Kidney tubule cell (primary cell): ENCODE results near the gene VMAC.
"Not testable (repeated sequence)": the region's sequence is repeated elsewhere in the genome, so short reads cannot be mapped to it uniquely, and the experiment has no call there.

ENCODE experiments used
- DNase-seq: peaks from one replicate; pipeline ENCODE4 v3.0.0-alpha.2; 2018; ENCODE audit warnings: low spot score

The VMAC gene, protein sequence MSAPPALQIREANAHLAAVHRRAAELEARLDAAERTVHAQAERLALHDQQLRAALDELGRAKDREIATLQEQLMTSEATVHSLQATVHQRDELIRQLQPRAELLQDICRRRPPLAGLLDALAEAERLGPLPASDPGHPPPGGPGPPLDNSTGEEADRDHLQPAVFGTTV

GRCh38 chr19:5904352-5905113 is at the start of gene VMAC:
TSS of gene VMAC (plus strand) at chr19:5904872. CDS start at chr19:5904891, 19 bp downstream.
- peak; percentile 100 for DNase-seq

DNA sequence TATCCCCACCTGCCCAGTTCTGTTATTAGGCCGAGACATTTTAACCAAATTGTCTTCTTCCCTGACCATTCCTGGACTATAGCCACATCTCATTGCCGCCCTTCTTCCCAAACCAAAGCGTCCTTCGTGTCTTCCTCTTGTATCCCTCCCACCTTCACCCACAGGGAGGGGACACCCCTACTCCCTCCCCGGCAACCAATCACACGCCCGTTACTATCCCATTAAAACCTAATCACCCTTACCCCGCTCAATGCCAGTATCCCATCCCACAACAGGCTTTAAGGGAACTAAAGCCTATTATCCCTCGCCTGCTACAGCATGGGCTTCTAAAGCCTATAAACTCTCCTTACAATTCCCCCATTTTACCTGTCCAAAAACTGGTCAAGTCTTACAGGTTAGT is 49.5 kb upstream of the VMAC start:
- DNase-seq, result not testable (repeated sequence)

DNA sequence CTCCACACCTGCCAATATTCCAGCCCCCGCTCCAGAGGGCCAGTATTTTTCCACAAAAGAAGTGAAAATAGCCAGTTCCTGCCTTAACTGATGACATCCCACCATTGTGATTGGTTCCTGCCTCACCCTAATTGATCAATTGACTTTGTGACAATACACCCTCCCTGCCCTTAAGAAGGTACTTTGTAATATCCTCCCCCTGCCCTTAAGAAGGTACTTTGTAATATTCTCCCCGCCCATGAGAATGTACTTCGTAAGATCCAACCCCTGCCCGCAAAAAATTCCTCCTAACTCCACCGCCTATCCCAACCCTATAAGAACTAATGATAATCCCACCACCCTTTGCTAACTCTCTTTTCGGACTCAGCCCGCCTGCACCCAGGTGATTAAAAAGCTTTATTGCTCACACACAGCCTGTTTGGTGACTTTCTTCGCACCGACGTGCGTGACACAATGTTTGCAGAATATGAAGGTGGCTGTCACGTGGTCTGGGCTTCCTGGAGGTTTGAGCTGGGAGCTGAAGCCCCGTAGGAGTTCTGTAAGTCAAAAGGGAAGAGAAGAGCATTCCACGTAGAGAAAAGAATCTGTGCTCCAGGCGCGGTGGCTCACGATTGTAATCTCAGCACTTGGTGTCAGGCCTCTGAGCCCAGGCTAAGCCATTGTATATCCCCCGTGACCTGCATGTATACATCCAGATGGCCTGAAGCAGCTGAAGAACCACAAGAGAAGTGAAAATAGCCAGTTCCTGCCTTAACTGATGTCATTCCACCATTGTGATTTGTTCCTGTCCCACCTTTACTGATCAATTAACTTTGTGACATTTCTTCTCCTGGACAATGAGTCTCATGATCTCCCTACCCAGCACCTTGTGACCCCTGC is 47.2 kb upstream of the VMAC start:
- no peak for DNase-seq

DNA sequence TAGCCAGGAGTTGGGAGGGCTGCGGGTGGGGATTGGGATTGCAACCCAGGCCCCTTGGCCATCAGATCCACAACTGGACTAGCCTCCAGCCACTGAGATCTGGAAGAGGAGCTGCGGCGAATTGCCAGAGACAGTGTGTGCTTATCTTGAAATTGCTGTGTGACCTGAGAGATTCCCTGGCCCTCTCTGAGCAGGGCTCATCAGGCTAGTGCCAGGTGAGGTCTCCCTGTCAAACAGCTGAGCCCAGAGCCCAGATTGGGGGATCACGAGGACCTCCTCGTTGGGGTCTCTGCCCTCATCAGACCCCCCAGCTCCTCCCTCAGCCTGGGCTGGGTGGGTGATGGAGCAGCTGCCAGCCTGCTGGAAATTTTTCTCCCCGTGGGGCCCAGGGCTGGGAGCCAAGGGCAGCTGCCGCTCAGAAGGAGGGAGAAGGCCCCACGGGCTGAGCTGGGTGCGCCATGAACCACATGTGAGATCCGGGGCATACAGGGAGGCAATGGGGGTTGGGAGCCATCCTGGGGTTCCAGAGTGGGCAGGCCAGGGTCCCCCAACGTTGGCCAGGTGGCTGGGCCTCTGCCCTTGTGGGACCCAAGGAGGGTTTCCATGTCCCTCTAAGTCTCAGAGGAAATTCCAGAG is 41.5 kb upstream of the VMAC start:
- DNase-seq, result no peak

DNA sequence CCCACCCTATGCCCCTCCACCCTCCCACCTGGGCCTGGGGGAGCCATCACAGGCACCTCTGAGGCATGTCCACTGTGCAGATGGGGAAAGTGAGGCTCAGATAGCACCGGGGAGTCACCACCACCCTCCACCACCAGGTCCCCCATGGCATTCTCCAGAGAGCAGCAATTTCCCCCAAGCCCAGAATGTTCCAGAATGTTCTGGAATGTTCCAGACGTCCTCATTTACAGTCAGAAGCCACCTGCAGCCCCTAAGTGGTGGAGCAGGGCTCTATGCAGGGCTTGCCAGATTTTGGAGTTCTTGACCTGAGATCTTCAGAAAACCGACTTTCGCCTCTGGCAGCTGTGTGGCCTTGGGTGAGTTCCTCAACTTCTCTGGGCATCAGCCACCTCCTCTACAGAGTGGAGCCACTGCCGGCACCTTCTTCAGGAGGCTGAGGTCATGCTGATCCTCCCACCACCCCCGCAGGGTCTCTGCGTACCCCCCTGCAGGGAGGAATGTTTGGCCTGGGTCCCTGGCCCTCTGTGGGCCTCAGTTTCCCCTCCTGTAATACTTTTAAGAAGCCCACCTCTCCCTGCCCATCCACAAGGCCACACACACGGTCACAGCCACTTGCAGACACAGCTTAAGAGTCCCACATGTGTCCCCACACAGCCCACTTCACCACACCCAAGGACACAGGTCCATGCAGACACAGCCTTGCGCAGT is 40.5 kb upstream of the VMAC start:
- DNase-seq, result no peak

DNA sequence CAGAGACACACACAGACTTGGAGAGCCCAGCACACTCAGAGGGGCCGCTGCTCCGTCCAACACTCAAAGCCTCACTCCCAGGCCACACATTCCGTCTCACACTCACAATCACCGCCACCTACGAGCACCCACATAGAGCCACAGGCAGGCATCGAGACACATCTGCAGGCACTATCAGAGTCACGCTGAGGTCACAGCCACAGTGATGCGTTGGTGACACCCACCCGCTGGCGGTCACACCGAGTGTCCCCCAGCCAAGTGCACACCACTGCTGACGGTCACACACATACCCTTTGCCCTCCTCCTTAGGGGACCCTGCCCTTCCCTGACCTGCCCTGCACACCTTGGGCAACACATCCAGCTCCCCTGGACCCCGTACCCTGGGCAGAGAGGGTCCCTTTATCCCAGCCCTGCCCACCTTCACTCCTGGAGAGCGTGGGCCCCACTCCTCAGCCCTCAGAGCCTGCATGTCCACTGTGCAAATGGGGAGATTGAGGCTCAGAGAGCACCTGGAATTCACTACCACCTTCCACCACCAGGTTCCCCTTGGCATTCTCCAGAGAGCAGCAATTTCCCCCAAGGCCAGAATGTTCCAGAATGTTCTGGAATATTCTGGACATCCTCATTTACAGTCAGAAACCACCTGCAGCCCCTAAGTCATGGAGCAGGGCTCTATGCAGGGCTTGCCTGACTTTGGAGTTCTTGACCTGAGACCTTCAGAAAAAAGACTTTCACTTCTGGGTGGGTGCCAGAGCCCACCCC is 39.8 kb upstream of the VMAC start:
- no peak for DNase-seq

DNA sequence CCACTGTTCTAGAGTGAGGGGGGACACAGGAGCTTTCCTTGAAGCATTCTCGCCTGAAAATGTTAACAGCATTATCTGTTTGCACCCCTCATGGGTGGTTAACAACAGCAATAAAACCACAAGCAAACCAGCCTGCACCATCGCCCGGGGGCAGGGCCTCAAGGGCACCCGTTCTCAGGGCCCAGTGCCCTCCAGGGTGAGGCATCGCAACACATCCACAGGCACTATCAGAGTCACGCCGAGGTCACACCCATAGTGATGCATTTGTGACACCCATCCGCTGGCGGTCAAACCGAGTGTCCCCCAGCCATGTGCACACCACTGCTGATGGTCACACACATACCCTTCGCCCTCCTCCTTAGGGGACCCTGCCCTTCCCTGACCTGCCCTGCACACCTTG is 38.9 kb upstream of the VMAC start:
- no peak for DNase-seq

- DNase-seq, result no peak
These were observed 37.2 kb upstream of the VMAC start for GRCh38 chr19:5867201-5868136.

DNA sequence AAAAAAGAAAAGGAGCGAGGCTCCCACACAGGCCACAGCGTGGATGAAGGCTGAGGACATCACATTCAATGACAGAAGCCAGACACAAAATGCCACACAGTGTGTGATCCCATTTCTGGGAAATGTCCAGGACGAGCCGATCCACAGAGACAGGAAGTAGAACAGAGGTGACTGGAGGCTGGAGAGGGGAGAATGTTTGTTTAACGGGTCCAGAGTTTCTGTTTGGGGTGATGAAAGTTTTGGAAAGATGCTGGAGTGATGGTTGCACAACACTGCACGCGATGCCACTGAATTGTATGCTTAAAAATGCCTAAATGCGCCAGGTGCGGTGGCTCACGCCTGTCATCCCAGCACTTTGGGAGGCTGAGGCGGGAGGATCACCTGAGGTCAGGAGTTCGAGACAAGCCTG is 33.7 kb upstream of the VMAC start:
- no peak for DNase-seq

DNA sequence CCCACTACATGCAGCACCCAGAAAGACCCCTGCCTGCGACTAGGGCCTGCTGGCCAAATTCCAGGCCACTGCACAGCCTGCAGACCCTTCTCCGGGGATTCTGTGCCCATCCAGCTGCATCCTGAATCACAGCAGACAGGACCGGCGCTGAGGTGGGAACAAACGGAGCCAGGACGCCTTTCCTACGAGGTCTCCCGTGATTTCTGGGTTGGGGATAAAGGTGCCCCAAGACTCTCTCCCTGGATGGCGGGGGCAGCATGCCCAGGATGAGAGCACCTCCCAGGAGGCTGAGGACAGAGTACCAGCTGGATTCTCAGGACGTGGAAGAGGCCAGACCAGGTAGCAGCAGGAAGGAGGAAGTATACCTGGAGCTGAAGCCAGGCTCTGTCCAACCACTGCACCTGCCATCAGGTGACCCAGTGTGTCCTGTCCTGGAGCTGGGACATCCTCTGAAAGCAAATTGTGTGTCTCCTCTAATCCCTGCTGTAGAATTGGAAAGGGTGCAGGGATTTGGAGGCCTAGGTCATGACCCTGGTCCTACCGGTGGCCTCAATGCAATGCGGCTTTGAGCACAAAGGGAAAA is 31.0 kb upstream of the VMAC start:
- DNase-seq, result no peak

DNA sequence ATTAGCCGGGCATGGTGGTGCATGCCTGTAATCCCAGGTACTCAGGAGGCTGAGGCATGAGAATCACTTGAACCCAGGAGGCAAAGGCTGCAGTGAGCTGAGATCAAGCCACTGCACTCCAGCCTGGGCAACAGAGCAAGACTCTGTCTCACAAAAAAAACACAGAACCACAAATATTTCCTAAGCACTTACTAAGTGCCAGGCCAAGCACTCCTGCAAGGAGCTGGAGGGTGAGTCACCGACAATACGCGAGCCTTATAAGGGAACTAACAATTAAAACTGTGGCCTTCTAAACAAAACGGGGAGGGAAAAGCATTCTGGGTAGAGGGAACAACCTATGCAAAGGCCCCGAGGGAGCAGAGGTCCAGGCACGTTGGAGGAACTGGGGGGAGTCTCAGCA is 30.2 kb upstream of the VMAC start:
- peak; percentile 57 for DNase-seq

DNA sequence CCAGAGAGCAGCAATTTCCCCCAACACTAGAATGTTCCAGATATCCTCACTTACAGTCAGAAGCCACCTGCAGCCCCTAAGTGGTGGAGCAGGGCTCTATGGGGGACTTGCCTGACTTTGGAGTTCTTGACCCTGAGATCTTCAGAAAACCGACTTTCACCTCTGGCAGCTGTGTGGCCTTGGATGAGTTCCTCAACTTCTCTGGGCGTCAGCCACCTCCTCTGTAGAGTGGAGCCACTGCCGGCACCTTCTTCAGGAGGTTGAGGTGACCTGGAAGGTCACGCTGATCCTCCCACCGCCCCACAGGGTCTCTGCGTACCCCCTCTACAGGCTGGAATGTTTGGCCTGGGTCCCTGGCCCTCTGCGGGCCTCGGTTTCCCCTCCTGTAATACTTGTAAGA is 27.2 kb upstream of the VMAC start:
- DNase-seq, result no peak

- DNase-seq, result no peak
These were observed 26.8 kb upstream of the VMAC start for GRCh38 chr19:5877882-5878281.

DNA sequence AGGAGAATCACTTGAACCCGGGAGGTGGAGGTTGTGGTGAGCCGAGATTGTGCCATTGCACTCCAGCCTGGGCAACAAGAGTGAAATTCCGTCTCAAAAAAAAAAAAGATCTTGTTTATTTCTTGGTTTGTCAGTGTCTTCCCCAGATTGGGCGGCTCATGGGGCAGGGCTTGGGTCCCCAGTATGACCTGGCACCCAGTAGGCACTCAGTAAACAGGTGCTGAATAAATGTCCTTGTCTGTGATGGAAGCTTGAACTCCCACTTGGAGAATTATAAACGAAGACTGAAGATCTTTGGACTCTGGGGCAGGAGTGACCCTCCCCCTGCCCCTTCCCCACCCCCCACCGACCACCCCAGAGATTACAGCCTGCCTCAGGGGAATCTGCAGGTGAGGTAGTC is 24.5 kb upstream of the VMAC start:
- DNase-seq, result no peak

DNA sequence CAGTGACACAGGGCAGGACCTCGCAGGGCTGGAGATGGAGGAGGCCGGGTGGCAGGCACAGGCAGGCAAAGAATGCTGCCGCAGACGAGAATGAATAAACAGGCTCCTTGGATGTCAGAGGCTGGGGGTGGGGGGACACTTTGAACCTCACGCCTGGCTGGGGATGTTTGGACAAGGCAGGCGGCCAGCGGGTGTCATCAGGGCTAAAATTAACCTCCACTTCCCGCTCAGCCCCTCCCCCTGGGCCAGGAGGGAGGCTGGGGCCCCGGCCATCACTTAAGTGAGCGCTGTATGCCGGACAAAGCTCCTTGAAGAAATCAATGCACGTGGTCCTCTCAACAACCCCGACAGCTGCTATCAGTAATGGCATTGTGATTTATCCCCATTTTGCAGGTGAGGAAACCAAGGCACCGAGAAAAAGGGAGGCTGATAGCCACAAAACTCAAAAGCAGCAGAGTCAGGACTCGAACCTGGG is 24.0 kb upstream of the VMAC start:
- peak; percentile 73 for DNase-seq

DNA sequence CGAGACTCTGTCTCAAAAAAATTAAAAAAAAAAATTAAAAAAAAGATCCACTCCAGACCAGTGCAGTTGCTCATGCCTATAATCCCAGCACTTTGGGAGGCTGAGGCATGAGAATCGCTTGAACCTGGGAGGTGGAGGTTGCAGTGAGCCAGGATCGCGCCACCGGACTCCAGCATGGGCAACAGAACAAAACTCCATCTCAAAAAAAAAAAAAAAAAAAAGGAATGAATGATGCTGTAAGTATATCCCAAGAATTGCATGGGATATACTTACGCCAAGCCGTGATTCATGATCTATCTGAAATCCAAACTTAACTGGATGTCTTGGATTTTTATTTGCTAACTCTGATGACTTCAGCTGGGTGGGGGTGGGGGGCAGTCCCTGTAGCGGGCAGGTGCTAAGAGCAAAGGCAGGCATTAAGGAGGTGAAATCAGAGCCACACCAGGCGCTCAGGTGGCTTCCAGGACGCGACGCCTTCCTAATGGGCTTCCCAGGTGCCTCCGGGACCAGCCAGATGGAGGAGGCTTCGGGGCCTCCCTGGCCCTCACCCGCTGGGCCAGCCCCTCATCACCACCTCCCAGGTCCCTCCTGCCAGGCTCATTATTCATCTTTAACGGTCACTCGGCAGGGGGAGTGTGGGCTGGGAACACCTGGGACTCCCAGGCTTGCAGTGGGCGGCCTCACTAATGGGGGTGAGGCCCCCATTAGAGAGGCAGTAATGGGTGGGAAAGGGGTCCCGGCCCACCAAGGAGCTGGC is 23.0 kb upstream of the VMAC start:
- no peak for DNase-seq

DNA sequence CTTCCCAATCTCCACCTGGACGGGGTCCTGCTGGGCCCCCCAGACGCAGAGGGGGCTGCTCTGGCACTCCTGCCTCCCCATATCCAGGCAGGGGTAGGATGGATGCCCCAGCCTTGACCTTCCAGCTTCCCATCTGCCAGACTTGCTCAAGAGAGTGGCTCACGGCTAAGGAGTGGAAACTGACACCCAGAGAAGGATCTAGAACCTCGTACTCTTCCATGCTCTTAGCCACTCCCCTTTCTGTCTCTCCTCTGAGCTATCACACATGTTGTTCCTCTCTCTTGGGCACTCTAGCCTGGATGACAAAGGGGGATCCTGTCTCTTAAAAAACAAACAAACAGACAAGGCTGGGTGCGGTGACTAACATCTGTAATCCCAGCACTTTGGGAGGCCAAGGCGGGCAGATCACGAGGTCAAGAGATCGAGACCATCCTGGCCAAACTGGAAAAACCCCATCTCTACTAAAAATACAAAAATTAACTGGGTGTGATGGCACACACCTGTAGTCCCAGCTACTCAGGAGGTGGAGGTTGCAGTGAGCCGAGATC is 22.2 kb upstream of the VMAC start:
- DNase-seq, result no peak

GRCh38 chr19:5883157-5883873 is 21.4 kb upstream of the VMAC start:
- DNase-seq, result not testable (repeated sequence)
